PFSK-1 (cell line): ENCODE results near the gene ZNF331.

ENCODE experiments used
- POLR2AphosphoS5 ChIP-seq: IDR thresholded peaks from 2 replicates; pipeline ENCODE4 v1.6.1; 2012; ENCODE audit warnings: low read depth, mild to moderate bottlenecking, control low read depth, low read length, moderate library complexity
- SIN3A ChIP-seq: IDR thresholded peaks from 2 replicates; pipeline ENCODE4 v1.6.1; 2012; ENCODE audit warnings: mild to moderate bottlenecking, low read length, moderate library complexity, borderline replicate concordance; ENCODE audit not compliant: insufficient read depth
- TAF1 ChIP-seq: IDR thresholded peaks from 2 replicates; pipeline ENCODE4 v1.6.1; 2012; ENCODE audit warnings: low read length, control low read depth, borderline replicate concordance; ENCODE audit not compliant: insufficient read depth
- TF ChIP-seq, protein P1 (sequence below), 2 experiments: IDR thresholded peaks; 2 replicates each; pipeline versions ENCODE4 v1.6.1 to v1.8.0; 2011 to 2012; ENCODE audit warnings: low read depth in 2 of 2, low read length in 2 of 2, control low read depth in 1 of 2, inconsistent platforms in 1 of 2, mild to moderate bottlenecking in 1 of 2, moderate library complexity in 1 of 2; ENCODE audit not compliant: insufficient read depth in 1 of 2

DNA sequence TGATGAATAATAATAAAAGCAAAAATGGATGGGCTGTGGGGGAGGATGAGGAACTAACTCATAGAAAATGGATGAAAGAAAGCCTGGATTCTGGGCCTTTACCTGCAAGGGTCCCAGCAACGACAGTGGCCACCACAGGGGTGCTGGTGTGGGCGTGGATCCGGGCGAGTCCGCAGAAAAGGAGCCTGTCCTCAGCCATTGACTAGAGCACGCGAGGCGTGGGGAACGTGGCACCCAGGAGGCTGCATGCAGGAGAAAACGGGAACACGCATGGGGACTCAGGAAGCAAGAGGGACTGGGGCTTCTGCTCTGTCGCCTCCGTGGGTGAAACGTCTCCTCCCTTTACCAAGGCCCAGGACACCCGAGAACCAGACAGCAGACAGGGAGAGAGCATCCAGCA, 68.1 kb downstream of the ZNF331 start:
- TF ChIP-seq, protein P1, sequence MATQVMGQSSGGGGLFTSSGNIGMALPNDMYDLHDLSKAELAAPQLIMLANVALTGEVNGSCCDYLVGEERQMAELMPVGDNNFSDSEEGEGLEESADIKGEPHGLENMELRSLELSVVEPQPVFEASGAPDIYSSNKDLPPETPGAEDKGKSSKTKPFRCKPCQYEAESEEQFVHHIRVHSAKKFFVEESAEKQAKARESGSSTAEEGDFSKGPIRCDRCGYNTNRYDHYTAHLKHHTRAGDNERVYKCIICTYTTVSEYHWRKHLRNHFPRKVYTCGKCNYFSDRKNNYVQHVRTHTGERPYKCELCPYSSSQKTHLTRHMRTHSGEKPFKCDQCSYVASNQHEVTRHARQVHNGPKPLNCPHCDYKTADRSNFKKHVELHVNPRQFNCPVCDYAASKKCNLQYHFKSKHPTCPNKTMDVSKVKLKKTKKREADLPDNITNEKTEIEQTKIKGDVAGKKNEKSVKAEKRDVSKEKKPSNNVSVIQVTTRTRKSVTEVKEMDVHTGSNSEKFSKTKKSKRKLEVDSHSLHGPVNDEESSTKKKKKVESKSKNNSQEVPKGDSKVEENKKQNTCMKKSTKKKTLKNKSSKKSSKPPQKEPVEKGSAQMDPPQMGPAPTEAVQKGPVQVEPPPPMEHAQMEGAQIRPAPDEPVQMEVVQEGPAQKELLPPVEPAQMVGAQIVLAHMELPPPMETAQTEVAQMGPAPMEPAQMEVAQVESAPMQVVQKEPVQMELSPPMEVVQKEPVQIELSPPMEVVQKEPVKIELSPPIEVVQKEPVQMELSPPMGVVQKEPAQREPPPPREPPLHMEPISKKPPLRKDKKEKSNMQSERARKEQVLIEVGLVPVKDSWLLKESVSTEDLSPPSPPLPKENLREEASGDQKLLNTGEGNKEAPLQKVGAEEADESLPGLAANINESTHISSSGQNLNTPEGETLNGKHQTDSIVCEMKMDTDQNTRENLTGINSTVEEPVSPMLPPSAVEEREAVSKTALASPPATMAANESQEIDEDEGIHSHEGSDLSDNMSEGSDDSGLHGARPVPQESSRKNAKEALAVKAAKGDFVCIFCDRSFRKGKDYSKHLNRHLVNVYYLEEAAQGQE (IDR thresholded peaks at IDR 0.05; ENCODE audit: insufficient read depth in 1 of 2, low read depth in 2 of 2, low read length in 2 of 2): no peak
- TF ChIP-seq SIN3A (no peak), POLR2AphosphoS5 (no peak), TAF1 (no peak)
